ENCODE results near the gene RNF145.
"Not testable (repeated sequence)": the region's sequence is repeated elsewhere in the genome, so short reads cannot be mapped to it uniquely, and the experiment has no call there.

RNF145 gene

GRCh38 chr5:159187719-159188118 is 21.6 kb downstream of the RNF145 start:
- DNase-seq: no peak

GRCh38 chr5:159186319-159186718 is 23.0 kb downstream of the RNF145 start:
- no peak for DNase-seq

DNA sequence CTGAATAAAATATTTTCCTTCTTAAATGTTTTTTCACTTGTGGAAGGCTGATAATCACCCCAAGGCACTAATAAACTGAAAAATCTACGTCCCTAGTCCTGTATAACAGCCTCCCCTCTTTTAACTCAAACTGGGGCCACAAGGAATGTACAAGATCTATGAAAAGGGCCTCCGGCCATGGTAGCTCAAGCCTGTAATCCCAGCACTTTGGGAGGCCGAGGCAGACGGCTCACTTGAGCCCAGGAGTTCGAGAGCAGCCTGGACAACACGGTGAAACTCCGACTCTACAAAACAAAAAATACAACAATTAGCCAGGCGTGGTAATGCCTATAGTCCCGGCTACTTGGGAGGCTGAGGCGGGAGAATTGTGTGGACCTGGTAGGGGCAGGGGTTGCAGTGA is 23.6 kb downstream of the RNF145 start:
- DNase-seq: no peak

- DNase-seq: no peak
These were observed 24.4 kb downstream of the RNF145 start for GRCh38 chr5:159184858-159185381.

- DNase-seq: no peak
These were observed 25.1 kb downstream of the RNF145 start for GRCh38 chr5:159184236-159184635.

- DNase-seq: no peak
These were observed 26.1 kb downstream of the RNF145 start for GRCh38 chr5:159183247-159183646.

GRCh38 chr5:159182691-159183090 is 26.7 kb downstream of the RNF145 start:
- no peak for DNase-seq

DNA sequence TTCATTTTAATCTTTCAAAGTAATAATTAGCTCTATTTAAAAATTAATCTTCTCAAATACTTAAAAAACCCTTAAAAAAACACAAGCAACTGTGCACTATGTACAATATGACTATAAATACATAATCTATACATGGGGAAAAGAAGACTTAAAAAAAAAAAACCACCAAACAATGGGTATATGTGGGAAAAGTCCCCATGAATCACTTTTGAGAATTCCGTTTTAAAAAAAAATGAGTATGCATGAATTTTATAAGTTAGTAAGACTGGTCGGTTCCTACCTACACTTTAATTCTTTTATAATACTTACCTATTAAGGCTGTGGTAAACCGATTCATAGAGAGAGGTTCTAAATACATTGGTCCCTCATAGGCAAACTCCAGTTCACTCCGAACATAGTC is 27.7 kb downstream of the RNF145 start:
- no peak for DNase-seq

GRCh38 chr5:159181152-159181551 is 28.2 kb downstream of the RNF145 start:
- DNase-seq: no peak

GRCh38 chr5:159179529-159180305 is 29.6 kb downstream of the RNF145 start:
- no peak for DNase-seq

DNA sequence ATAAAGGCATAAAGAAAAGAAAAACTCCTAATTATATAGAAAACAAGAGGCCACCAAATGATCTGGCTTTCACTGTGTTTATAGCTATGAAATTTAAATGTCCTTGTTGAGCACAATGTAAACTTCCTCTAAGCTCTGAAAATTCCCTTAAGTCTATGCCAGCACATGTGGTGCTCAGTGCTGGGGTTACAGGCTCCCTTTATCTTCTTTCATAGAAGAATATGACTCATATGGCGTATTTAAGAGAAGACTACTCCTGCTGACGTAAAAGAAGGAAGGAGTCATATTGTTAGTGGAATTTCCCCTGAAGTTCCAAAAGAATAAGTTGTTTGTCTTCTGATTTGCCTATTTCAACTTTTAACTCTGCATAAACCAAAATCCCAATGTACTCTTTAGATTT is 30.4 kb downstream of the RNF145 start:
- DNase-seq: no peak

GRCh38 chr5:159175547-159175946 is 33.8 kb downstream of the RNF145 start:
- DNase-seq: no peak

DNA sequence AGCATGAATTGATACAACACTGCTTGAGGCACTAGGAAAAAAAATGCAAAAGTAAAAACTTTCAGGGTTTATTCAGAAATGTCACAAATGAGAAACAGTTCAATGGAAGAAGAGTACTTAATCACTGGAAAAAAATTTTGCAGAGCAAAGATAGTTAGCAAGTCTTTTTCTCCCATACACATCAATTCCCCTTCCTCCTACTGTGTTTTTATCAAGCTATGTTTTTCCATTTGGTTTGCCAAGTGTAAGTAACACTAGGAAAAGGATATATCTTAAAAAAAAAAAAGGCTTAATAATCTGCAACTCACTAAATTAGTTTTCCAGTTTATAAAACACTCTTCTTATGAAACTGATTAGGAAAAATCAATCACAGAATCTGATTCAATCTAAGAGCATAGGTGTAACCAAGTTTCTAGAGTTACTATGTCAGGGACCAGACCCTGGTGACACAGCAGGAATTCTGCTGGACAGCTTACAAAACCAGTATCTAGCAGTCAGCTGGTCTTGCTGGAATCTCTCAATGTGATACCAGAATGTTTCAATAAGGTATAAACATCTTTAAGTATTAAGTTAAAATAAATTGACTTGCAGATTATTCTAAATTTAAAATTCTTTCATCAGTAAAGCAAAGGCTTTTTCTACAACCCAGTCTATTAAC is 34.7 kb downstream of the RNF145 start:
- no peak for DNase-seq

GRCh38 chr5:159171274-159171673 is 38.1 kb downstream of the RNF145 start:
- no peak for DNase-seq

GRCh38 chr5:159170021-159170420 is 39.3 kb downstream of the RNF145 start:
- no peak for DNase-seq

DNA sequence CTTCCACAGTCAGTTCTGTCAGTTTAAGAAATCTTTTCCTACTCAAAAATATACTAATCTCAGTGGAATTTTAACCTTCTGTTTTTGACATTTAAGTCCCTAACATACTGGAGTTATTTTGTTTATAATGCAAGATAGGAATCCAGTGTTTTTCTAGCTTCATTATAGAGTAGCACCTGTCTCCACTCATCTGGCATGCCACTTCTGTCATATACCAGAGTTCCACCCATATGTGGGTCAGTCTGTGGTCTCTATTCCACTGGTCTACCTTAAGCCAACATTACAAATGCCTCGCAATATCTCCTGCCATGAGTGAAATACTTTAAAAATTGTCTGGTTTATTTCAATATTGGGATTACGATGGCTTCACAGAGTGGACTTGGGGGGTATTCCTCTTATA is 42.9 kb downstream of the RNF145 start:
- DNase-seq: no peak

DNA sequence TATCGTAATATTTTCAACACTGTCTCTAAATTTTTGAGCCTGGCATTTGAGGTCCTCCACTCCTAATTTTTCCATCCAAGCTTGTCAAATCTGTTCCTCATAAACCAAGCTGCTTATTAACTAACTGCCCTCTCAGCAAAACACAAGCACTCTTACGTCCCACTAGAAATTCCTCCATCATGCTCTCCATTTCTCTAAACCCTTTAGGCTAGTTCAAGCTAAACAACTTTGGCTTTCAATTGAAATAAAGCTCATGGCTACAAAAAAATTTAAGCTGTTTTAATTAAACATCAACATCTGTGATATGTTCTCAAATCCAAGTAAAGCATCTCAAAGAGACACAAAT is 45.7 kb downstream of the RNF145 start:
- no peak for DNase-seq

- DNase-seq: no peak
These were observed 46.2 kb downstream of the RNF145 start for GRCh38 chr5:159163027-159163700.

GRCh38 chr5:159161361-159162214 is 47.8 kb downstream of the RNF145 start:
- DNase-seq: no peak

GRCh38 chr5:159158553-159159091 is 50.7 kb downstream of the RNF145 start:
- DNase-seq: not testable (repeated sequence)

DNA sequence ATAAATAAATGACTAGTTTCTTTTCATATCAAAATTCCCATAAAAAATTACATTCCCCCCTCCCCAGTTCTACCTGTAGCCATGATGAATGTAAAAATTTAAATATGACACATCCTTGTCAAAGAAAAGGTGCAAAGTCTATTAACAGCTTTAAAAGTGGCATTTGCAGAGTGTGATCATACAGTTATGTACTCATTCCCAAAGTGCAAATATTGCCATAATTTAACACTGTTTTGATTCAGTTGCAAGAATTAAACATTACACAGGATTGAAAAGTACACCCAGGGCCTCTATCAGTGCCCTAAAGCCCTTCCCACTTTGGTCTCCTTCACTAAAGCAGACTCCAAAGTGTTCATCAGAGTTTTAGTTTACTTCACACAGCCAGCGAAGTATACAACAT is 51.8 kb downstream of the RNF145 start:
- DNase-seq: no peak

DNA sequence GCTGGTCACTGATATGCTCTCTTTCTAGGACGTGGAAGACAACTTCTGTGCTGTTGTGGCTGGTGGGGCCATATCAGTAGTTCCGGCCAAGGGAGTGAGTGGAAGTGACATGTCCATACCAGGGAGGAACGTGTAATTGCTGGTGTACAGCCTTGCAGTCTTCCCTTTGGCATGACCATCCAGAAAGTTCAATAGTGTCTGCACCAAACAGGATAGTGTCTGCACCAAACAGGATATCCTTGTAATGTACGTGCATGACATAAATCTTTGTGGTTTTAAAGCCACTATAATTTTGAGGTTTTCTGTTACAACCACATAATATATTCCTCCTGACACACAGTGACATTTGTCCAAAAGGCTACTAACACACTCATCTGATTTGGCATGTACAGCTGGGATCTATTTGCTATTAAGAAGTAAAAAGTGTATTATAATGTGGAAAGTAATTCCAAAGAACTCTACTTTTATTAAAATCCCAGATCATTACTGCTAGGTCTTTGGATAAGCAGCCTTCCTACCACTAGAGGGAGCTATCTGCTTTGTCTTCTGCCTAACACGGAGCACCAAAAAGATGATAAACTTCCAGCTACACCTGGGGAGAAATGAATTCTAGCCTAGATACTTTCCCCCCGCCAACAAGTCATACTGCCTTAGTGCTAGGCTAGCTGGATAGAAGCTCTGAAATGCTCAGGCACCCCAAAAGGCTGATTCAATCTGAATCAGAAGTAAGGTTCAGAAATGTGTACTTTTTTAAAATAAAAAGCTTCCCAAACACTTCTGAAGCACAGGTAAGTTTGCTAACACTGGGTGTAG is 52.7 kb downstream of the RNF145 start:
- DNase-seq: no peak

All from activated CD4-positive, CD25-positive, alpha-beta regulatory T cell treated with anti-CD3 and anti-CD28 coated beads, Interleukin-2, amount 50 U/mL, for 72 hours (primary cell).